Prostate gland (tissue), 2 donors: Measurements from ENCODE around the gene TBC1D22B. TPM values are rescaled to one million over a fixed set of nuclear protein-coding genes. Genes with fewer than 3 reads are reported as not detected.
"Not testable (repeated sequence)": the region's sequence is repeated elsewhere in the genome, so short reads cannot be mapped to it uniquely, and the experiment has no call there.

Experiments used
- DNase-seq: peaks from one replicate; pipeline ENCODE4 v3.0.0-alpha.2; 2019; ENCODE audit warnings: low spot score
- H3K27ac ChIP-seq, 2 donors: fragments of 200-600 bp; sonication (generic); 2 replicates each; pipeline ENCODE4 v1.5.1; 2017 to 2019
- H3K27me3 ChIP-seq: fragments of 200-600 bp; sonication (generic); replicated peaks from 2 replicates; pipeline ENCODE4 v1.5.1; 2019; ENCODE audit not compliant: insufficient read depth
- H3K36me3 ChIP-seq, 2 donors: fragments of 200-600 bp; sonication (generic); 1 replicate in 1 of 2; 2 replicates in 1 of 2; pipeline versions ENCODE4 v1.5.1 to v1.8.1; 2017 to 2019
- H3K4me1 ChIP-seq: fragments of 200-600 bp; sonication (generic); replicated peaks from 2 replicates; pipeline ENCODE4 v1.5.1; 2019
- H3K4me3 ChIP-seq, 2 donors: fragments of 200-600 bp; sonication (generic); 2 replicates each; pipeline ENCODE4 v1.5.1; 2017 to 2019
- H3K9me3 ChIP-seq: fragments of 200-600 bp; sonication (generic); 2 replicates; pipeline ENCODE4 v1.5.1; 2017
- POLR2A ChIP-seq: fragments of 450-650 bp; IDR thresholded peaks from one replicate; pipeline ENCODE4 v1.6.1; 2016; ENCODE audit warnings: antibody characterized with exemption, mild to moderate bottlenecking
- POLR2AphosphoS5 ChIP-seq: sonication (generic); formaldehyde crosslinking; IDR thresholded peaks from one replicate; pipeline ENCODE4 v1.6.1; 2017; ENCODE audit warnings: antibody characterized with exemption
- WGBS: methylation state at CpG from one replicate; pipeline ENCODE4 v1.1.5; 2018; 5-methylcytosine and 5-hydroxymethylcytosine counted together
- intact Hi-C: fragments of 100-400 bp; cut with DNase I; formaldehyde crosslinking; loops from one replicate; pipeline ENCODE4 v1.14.2; 2022
- total RNA-seq, 2 donors: library from RNA; depleted of rRNA; stranded (reverse); fragments of >200 nt; gene quantifications; one replicate each; pipeline ENCODE4 v1.1.0, GENCODE V29; 2016
- TF ChIP-seq, protein P1 (sequence below), 4 experiments: fragments of 200-600 bp in 2 of 4; fragments of 450-650 bp in 2 of 4; sonication (generic) in 2 of 4; IDR thresholded peaks; 1 replicate in 3 of 4; 2 replicates in 1 of 4; pipeline ENCODE4 v1.5.1; 2016 to 2019; ENCODE audit warnings: antibody characterized with exemption in 4 of 4, mild to moderate bottlenecking in 2 of 4, moderate library complexity in 2 of 4

Gene TBC1D22B
- total RNA-seq, 2 donors from 2014 or later, result 10.7 to 27.0 TPM

GRCh38 chr6:37321101-37321500 is 63.5 kb downstream of the TBC1D22B start:
- no peaks in the 10 kb centered on the region for H3K9me3 ChIP-seq
- DNase-seq, result no peak
- H3K36me3 ChIP-seq, result peaks cover 5% of the 10 kb centered on the region in 2 donors
- intact Hi-C loops, result loop anchor here (5.0 kb wide), 2 partner anchors 246 to 371 kb away; no protein-coding TSS in a partner anchor
- no peak overlapping the region for H3K4me3 ChIP-seq
- H3K4me1 ChIP-seq, result peaks cover 5% of the 10 kb centered on the region
- no peaks in the 10 kb centered on the region for H3K27me3 ChIP-seq
- no peak for TF ChIP-seq POLR2A
- no peak for TF ChIP-seq POLR2AphosphoS5
- TF ChIP-seq, protein P1, sequence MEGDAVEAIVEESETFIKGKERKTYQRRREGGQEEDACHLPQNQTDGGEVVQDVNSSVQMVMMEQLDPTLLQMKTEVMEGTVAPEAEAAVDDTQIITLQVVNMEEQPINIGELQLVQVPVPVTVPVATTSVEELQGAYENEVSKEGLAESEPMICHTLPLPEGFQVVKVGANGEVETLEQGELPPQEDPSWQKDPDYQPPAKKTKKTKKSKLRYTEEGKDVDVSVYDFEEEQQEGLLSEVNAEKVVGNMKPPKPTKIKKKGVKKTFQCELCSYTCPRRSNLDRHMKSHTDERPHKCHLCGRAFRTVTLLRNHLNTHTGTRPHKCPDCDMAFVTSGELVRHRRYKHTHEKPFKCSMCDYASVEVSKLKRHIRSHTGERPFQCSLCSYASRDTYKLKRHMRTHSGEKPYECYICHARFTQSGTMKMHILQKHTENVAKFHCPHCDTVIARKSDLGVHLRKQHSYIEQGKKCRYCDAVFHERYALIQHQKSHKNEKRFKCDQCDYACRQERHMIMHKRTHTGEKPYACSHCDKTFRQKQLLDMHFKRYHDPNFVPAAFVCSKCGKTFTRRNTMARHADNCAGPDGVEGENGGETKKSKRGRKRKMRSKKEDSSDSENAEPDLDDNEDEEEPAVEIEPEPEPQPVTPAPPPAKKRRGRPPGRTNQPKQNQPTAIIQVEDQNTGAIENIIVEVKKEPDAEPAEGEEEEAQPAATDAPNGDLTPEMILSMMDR (IDR thresholded peaks at IDR 0.05), result no peak
- no peak overlapping the region for H3K27ac ChIP-seq

- Histone ChIP-seq H3K36me3 (peaks cover under 1 to 3% of the 10 kb centered on the region in 2 donors), H3K9me3 (no peaks in the 10 kb centered on the region), H3K4me1 (peaks cover 5% of the 10 kb centered on the region), H3K27me3 (no peaks in the 10 kb centered on the region), H3K27ac (no peak overlapping the region), H3K4me3 (no peak overlapping the region)
- WGBS, result 87% methylated on average over 8 of the region's 8 CpGs
- intact Hi-C loops, result loop anchor here (5.0 kb wide), 2 partner anchors 246 to 371 kb away; no protein-coding TSS in a partner anchor
- DNase-seq, result no peak
- TF ChIP-seq, protein P1 (IDR thresholded peaks at IDR 0.05), result no peak
- no peak for TF ChIP-seq POLR2A
- no peak for TF ChIP-seq POLR2AphosphoS5
These were observed 64.2 kb downstream of the TBC1D22B start for GRCh38 chr6:37321516-37322415.

DNA sequence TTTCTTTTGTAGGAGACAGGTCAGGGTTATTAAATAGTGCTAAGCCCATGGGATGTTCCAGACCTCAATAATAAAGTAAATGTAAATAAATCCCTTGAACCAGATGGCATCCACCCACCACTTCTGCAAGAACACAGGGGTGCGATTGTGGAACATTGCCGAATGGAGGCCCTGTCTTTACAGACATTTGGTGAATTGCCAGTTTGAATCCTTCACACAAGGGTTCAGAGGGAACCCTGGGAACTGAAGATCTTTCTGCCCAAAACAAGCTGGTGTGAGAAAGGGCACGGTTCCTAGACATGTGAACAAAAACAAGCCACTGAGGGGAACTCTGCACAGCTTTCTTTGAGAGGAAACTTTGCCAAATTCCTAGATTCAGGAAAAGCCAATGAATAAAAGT is 66.0 kb downstream of the TBC1D22B start:
- DNase-seq, result no peak
- Histone ChIP-seq H3K9me3 (no peaks in the 10 kb centered on the region), H3K27ac (no peak overlapping the region), H3K4me3 (no peak overlapping the region), H3K4me1 (peaks cover 5% of the 10 kb centered on the region), H3K27me3 (no peaks in the 10 kb centered on the region), H3K36me3 (no peaks in the 10 kb centered on the region)
- TF ChIP-seq POLR2A (no peak), POLR2AphosphoS5 (no peak)
- TF ChIP-seq, protein P1 (IDR thresholded peaks at IDR 0.05), result no peak
- intact Hi-C loops, result loop anchor here (5.0 kb wide), 2 partner anchors 244 to 369 kb away; no protein-coding TSS in a partner anchor
- WGBS, result 15% methylated on average over 3 of the region's 3 CpGs

DNA sequence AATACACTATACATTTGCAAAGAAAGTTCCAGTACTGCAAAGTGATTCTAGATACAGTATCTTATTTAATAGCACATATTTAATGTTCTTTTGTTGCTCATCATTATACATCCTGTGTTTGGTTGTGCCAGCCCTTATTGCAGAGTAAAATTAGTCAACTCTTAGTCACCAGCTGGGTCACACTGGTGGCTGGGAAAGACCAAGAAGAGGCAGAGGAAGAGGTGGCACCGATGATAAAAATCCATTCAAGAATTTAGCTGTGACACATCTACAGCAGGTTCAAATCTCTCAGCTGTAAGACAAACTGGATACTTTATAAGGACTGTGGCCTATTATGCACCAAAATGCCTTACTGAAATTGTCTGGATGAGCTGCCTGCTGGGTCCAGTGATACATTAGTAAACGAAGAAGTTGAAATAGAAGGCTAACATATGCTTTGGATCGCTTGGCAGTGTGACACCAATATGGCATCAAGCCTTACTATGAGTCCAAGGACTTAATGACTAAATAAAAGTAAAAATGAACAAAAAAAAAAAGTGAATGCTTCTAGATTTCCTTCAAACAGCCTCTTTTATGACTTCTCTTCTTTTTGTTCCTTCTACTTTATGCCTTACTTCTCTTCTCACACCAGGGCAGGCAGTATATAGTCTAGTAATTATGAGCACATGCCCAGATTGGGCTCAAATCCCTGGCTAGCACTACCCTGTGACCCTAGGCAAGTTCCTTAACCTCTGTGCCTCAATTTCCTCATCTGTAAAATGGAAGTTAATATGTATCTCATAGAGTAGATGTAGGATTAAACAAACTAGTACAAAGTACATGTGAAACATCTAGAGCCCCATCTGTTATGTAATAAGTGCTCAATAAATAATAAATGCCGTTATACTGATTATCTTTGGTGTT is 66.8 kb downstream of the TBC1D22B start:
- WGBS, result 49% methylated on average over 4 of the region's 4 CpGs
- Histone ChIP-seq H3K27ac (no peak overlapping the region), H3K9me3 (no peaks in the 10 kb centered on the region), H3K4me1 (peaks cover 5% of the 10 kb centered on the region), H3K4me3 (no peak overlapping the region), H3K36me3 (no peaks in the 10 kb centered on the region), H3K27me3 (no peaks in the 10 kb centered on the region)
- intact Hi-C loops, result loop anchor here (5.0 kb wide), 2 partner anchors 243 to 368 kb away; no protein-coding TSS in a partner anchor
- TF ChIP-seq POLR2AphosphoS5, result no peak
- TF ChIP-seq POLR2A, result no peak
- TF ChIP-seq, protein P1 (IDR thresholded peaks at IDR 0.05), result no peak
- DNase-seq, result no peak

GRCh38 chr6:37330345-37330744 is 72.8 kb downstream of the TBC1D22B start:
- DNase-seq, H3K27ac ChIP-seq, H3K4me3 ChIP-seq, H3K9me3 ChIP-seq, intact Hi-C loops, H3K4me1 ChIP-seq, H3K27me3 ChIP-seq, H3K36me3 ChIP-seq: not testable (repeated sequence)
- 93% methylated on average over 10 of the region's 10 CpGs for WGBS
